HG03558 (cell line): ENCODE results near the gene ZNF416.

Experiments
- ATAC-seq: cut with Tn5 transposase; IDR thresholded peaks from one replicate; pipeline ENCODE4 v1.9.1; 2021; ENCODE audit warnings: moderate number of reproducible peaks; ENCODE audit not compliant: unreplicated experiment; ENCODE audit errors: extremely low read depth

ZNF416 gene

DNA sequence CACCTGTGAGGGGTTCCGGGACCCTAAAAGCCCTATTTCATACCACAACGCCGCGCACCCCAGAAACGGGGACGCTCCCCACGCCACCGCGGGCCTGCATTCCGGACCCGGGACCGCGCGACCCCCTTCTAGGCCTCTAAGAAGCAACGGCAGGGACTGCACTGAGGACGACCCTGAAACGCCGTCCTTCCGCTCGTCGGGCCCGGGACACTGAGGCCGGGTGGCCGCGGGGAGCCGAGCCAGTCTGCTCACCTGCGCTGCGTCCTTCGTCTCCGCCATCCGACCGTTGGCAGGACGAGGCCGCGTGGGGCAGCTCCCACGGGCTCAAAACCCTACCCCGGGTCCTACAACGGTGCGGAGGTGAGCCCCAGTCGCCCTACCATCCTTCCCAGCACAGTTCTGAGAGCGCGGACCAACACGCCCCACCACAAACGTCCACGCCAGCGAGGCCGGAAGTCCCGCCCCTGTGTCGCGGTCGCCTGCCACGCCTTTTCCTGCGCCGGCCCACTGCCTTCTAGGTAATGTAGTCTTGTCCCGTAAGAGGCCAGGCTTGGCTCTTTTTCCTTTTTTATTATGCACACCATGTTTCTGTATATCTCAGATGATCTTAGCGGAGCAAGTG is 19.2 kb downstream of the ZNF416 start, which contains the start of gene ZNF550:
ZNF550 (minus strand) TSS at position 460 of the 622 bp plus-strand sequence; CDS start at position 279, 181 bp downstream.
- ATAC-seq = no peak

DNA sequence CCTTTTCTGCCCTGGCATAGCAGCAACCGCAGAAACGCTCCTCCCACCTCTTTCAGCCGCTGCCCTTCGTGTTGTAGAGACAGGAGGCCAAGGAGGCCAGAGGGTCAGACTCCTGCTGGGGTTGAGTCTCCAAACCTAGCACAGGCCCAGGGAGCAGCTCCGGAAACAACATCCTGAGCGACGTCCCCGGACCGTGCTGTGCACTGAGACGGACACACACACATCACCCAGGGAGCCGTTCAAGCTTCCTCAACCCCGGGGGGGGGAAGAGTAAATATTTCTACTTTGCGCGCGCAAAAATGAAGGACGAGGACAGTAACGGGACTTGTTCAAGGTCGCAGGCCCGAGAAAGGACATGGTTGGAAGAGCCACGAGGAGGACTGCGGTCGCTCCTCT is 19.7 kb downstream of the ZNF416 start:
- no peak for ATAC-seq

DNA sequence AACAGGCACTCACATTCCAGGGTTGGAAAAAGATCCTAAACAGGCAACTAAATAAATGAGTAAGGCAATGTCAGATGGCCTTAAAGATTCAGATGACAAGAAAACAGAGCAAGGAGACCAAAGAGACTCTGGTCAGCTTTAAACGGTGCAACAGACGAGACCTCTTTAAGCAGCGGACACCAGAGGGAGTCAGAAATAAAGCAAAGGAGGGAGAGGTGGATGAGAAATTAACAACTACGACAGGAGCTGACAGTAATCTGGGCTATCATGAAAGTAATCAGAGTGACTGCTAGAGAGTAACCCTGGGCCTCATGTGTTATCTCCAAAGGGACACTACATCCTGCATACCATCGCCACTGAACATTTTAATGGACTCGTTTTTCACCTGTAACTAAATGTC is 20.2 kb downstream of the ZNF416 start:
- ATAC-seq = no peak

DNA sequence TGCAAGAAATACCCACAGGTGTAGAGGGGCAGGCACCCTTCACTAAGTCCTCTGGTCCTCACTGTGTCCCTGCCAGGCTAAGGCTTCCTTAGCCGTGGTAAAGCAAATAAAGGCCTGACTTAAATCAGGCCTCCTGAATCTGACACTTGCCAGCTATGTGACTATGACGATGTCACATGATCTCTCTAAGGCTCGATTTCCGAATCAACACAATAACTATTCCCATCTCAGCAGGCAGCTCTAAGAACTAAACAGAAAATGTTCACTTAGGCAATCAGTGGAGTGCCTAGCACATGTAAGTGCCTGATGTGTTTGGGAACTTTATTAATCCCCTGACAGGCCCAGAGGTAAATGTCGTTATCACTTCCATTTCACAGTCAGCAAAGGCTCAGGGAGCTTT is 21.1 kb downstream of the ZNF416 start:
- no peak for ATAC-seq

DNA sequence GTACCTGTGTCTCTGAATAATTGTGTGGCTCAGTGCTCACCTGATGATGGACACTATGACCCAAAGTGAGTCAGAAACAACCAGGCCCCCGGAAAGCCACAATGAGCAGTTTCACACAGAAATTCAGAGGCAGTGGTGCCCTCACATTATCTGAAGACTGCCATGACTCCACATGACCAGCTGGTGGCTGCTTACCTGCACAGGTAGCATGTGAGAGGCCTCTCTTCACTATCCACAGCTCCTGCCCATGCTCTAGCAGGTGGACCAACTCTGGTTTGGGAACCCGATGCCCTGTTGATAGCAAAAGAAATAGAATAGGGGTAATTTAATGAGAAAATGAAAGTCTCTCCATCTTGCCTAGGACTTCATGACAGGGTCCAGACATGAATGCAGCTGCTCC is 26.3 kb downstream of the ZNF416 start:
- no peak for ATAC-seq

DNA sequence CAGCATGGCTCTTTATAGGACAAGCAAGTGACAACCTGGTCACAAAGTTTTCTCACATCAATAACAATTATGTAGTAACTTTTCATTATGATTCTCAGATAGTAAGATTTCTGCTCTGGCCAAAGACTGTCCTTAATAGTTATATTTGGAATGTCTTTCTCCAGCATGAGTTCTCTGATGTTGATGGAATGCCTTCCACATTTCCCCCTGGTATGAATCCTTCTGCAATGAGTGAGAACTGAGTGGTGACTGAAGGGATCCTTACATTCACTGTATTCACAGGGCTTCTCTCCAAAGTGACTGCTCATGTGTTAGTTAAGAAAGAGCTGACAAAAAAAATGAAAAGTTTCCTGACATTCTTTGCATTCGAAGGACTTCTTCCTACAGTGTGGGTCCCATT is 32.2 kb downstream of the ZNF416 start:
- no peak for ATAC-seq

DNA sequence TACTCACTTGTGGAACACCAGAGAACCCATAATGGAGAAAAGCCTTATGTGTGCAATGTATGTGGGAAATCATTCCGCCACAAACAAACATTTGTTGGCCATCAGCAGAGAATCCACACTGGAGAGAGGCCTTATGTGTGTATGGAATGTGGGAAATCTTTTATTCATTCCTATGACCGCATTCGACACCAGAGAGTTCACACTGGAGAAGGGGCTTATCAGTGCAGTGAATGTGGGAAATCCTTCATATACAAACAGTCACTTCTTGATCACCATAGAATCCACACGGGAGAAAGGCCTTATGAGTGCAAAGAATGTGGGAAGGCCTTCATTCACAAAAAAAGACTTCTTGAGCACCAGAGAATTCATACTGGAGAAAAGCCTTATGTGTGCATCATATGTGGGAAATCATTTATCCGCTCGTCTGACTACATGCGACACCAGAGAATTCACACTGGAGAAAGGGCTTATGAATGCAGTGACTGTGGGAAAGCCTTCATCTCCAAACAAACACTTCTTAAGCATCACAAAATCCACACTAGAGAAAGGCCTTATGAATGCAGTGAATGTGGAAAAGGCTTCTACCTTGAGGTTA is 40.7 kb downstream of the ZNF416 start:
- no peak for ATAC-seq

DNA sequence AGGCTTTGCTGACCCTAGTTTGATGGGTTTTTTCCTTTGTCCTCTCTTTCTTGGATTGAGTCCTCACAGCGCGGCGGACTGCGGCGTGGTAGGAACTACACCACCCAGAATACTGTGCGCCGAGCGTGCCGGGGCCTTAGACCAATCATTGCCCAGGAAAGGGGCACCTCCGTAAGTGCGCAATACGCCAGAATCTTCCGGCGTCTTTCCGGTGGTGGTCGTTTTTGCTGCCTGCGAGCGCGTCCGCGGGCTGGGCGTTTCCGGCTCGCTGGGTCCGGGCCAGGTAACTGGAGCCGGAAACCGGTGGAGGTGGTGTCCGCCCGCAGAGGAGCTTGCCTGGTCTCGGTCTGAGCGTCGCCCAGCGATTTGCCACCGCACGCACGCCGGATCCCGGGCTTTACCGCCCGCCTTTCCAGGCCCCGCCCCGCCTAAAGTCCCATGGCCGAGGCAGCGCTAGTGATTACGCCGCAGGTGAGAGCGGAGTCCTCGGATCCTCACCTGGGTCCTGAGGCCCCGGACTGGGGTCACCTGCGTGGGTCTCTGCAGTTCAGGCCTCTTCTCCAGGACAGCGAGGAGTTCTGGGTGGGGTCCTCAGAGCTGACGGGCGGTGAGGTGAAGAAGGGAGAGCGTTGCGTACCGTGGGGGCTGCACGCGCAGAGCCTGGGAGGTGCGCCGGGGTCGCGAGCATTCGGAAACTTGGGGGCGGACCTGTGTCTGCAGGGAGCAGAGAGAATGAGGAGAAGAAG is 51.4 kb downstream of the ZNF416 start, which contains the start of gene ZNF549:
ZNF549 (plus strand) TSS at position 221 of the 746 bp plus-strand sequence; CDS start at position 439, 218 bp downstream.
- ATAC-seq = peak; percentile 93
